Nephron progenitor cell (in vitro differentiated cells): ENCODE measurements around the gene TTC29.
"Not testable (repeated sequence)": the region's sequence is repeated elsewhere in the genome, so short reads cannot be mapped to it uniquely, and the experiment has no call there.

Experiments
- DNase-seq: peaks from one replicate; pipeline ENCODE4 v3.0.0; 2021
- H3K27ac Mint-ChIP-seq: 2 replicates; pipeline ENCODE4 v1.8.0; 2021; ENCODE audit warnings: mild to moderate bottlenecking, moderate library complexity, mixed read lengths
- H3K27me3 Mint-ChIP-seq: 2 replicates; pipeline ENCODE4 v1.8.0; 2021; ENCODE audit warnings: mild to moderate bottlenecking, low read depth, mixed read lengths; ENCODE audit not compliant: poor library complexity
- H3K36me3 Mint-ChIP-seq: 2 replicates; pipeline ENCODE4 v1.8.0; 2021; ENCODE audit warnings: low read depth, mixed read lengths
- H3K4me1 Mint-ChIP-seq: 2 replicates; pipeline ENCODE4 v1.8.0; 2021; ENCODE audit warnings: mixed read lengths
- H3K4me3 Mint-ChIP-seq: 2 replicates; pipeline ENCODE4 v1.8.0; 2021; ENCODE audit warnings: mild to moderate bottlenecking, moderate library complexity, mixed read lengths
- H3K9me3 Mint-ChIP-seq: 2 replicates; pipeline ENCODE4 v1.8.0; 2021; ENCODE audit warnings: mild to moderate bottlenecking, moderate library complexity, mixed read lengths
- CTCF ChIP-seq: fragments of 200-600 bp; sonication (generic); IDR thresholded peaks from 2 replicates; pipeline ENCODE4 v1.5.0; 2021; ENCODE audit warnings: antibody characterized with exemption

Gene TTC29

GRCh38 chr4:146763560-146763959 lies 182.1 kb downstream of the TTC29 start:
- peaks cover 17% of the 10 kb centered on the region for H3K9me3 Mint-ChIP-seq
- no peaks in the 10 kb centered on the region for H3K27me3 Mint-ChIP-seq
- no peak for TF ChIP-seq CTCF
- no peaks in the 10 kb centered on the region for H3K4me1 Mint-ChIP-seq
- no peak for DNase-seq
- H3K36me3 Mint-ChIP-seq, result no peaks in the 10 kb centered on the region
- H3K4me3 Mint-ChIP-seq, result no peak overlapping the region
- H3K27ac Mint-ChIP-seq, result no peak overlapping the region

GRCh38 chr4:146762016-146762415 lies 183.6 kb downstream of the TTC29 start:
- DNase-seq, result no peak
- Mint-ChIP-seq H3K27ac (no peak overlapping the region), H3K36me3 (no peaks in the 10 kb centered on the region), H3K4me1 (no peaks in the 10 kb centered on the region), H3K4me3 (no peak overlapping the region), H3K27me3 (no peaks in the 10 kb centered on the region), H3K9me3 (peaks cover 31% of the 10 kb centered on the region)
- TF ChIP-seq CTCF, result no peak

- TF ChIP-seq CTCF, result no peak
- DNase-seq, result no peak
- H3K4me1 Mint-ChIP-seq, result no peaks in the 10 kb centered on the region
- no peaks in the 10 kb centered on the region for H3K36me3 Mint-ChIP-seq
- no peaks in the 10 kb centered on the region for H3K9me3 Mint-ChIP-seq
- H3K27ac Mint-ChIP-seq, result no peak overlapping the region
- no peak overlapping the region for H3K4me3 Mint-ChIP-seq
- H3K27me3 Mint-ChIP-seq, result no peaks in the 10 kb centered on the region
Measured at GRCh38 chr4:146742416-146742815, 203.2 kb downstream of the TTC29 start.

GRCh38 chr4:146739182-146739581 lies 206.5 kb downstream of the TTC29 start:
- Mint-ChIP-seq H3K4me1 (no peaks in the 10 kb centered on the region), H3K27me3 (no peaks in the 10 kb centered on the region), H3K9me3 (no peaks in the 10 kb centered on the region), H3K4me3 (no peak overlapping the region), H3K36me3 (no peaks in the 10 kb centered on the region), H3K27ac (no peak overlapping the region)
- no peak for DNase-seq
- no peak for TF ChIP-seq CTCF

GRCh38 chr4:146723519-146723918 lies 222.1 kb downstream of the TTC29 start:
- H3K36me3 Mint-ChIP-seq, H3K27ac Mint-ChIP-seq, DNase-seq, H3K9me3 Mint-ChIP-seq, H3K27me3 Mint-ChIP-seq, H3K4me1 Mint-ChIP-seq, H3K4me3 Mint-ChIP-seq: not testable (repeated sequence)

- DNase-seq, result no peak
- H3K4me3 Mint-ChIP-seq, result no peak overlapping the region
- TF ChIP-seq CTCF, result no peak
- H3K36me3 Mint-ChIP-seq, result no peaks in the 10 kb centered on the region
- H3K27me3 Mint-ChIP-seq, result no peaks in the 10 kb centered on the region
- no peaks in the 10 kb centered on the region for H3K9me3 Mint-ChIP-seq
- no peak overlapping the region for H3K27ac Mint-ChIP-seq
- no peaks in the 10 kb centered on the region for H3K4me1 Mint-ChIP-seq
Measured at GRCh38 chr4:146709956-146710355, 235.7 kb downstream of the TTC29 start.
